Liver (tissue), 3 donors: ENCODE data around the gene PPP2R3B.

Source experiments
- CTCF ChIP-seq: fragments of 150-350 bp; IDR thresholded peaks from 2 replicates; pipeline ENCODE4 v1.5.1; 2017; ENCODE audit warnings: improper control_type of control experiment, low read depth, low read length; ENCODE audit not compliant: missing input control
- HNF4A ChIP-seq, 2 donors: conservative IDR thresholded peaks; 2 replicates each; pipeline ENCODE4 v1.6.1; 2016; ENCODE audit warnings: antibody characterized with exemption in 2 of 2, mild to moderate bottlenecking in 2 of 2
- JUND ChIP-seq, 2 donors: IDR thresholded peaks; 2 replicates each; pipeline ENCODE4 v1.6.1; 2016; ENCODE audit warnings: antibody characterized with exemption in 2 of 2
- donor health status: healthy.
- donor health status: healthy.

GRCh38 chrX:290476-291166 is 96.1 kb downstream of the PPP2R3B start:
- TF ChIP-seq CTCF (no peak), JUND (IDR thresholded peaks at IDR 0.05) (no peak), HNF4A (conservative IDR thresholded peaks at IDR 0.05) (no peak)
